HTR-8/SVneo (cell line): Measurements from ENCODE around the gene BCL11A.

Source experiments
- DNase-seq: peaks from one replicate; pipeline ENCODE4 v3.0.0; 2011; ENCODE audit warnings: low spot score, mixed read lengths; ENCODE audit not compliant: insufficient read length
- FAIRE-seq: peaks from 2 replicates; lab custom pipeline; 2011; peaks lifted over from hg19 to GRCh38; lab: Jason Lieb, UNC

BCL11A gene

GRCh38 chr2:60513191-60513590 is 40.3 kb downstream of the BCL11A start:
- no peak for DNase-seq
- no peak for FAIRE-seq

- DNase-seq (no peak), FAIRE-seq (no peak)
These were observed 40.8 kb downstream of the BCL11A start for GRCh38 chr2:60512641-60513040.

GRCh38 chr2:60512062-60512622 is 41.3 kb downstream of the BCL11A start:
- no peak for DNase-seq
- FAIRE-seq = no peak

- no peak for FAIRE-seq
- DNase-seq = no peak
These were observed 42.7 kb downstream of the BCL11A start for GRCh38 chr2:60510713-60511112.

- no peak for FAIRE-seq
- DNase-seq = no peak
These were observed 44.4 kb downstream of the BCL11A start for GRCh38 chr2:60509066-60509465.

GRCh38 chr2:60508339-60508917 is 45.0 kb downstream of the BCL11A start:
- DNase-seq = no peak

GRCh38 chr2:60507211-60507965 is 46.1 kb downstream of the BCL11A start:
- FAIRE-seq = no peak
- no peak for DNase-seq

More at GRCh38 chr2:60508339-60508917, 45.0 kb downstream of the BCL11A start:
- FAIRE-seq = no peak

GRCh38 chr2:60505880-60506260 is 47.6 kb downstream of the BCL11A start:
- no peak for FAIRE-seq

GRCh38 chr2:60505240-60505879 is 48.1 kb downstream of the BCL11A start:
- DNase-seq (no peak), FAIRE-seq (no peak)

More at GRCh38 chr2:60505880-60506260, 47.6 kb downstream of the BCL11A start:
- DNase-seq = no peak

- DNase-seq (no peak), FAIRE-seq (no peak)
These were observed 49.4 kb downstream of the BCL11A start for GRCh38 chr2:60504049-60504448.

GRCh38 chr2:60502144-60502543 is 51.3 kb downstream of the BCL11A start:
- FAIRE-seq (no peak), DNase-seq (no peak)

- FAIRE-seq = no peak
These were observed 52.6 kb downstream of the BCL11A start for GRCh38 chr2:60500861-60501260.

GRCh38 chr2:60499651-60500265 is 53.7 kb downstream of the BCL11A start:
- no peak for DNase-seq
- peak; percentile 9 for FAIRE-seq

More at GRCh38 chr2:60500861-60501260, 52.6 kb downstream of the BCL11A start:
- DNase-seq = no peak

- FAIRE-seq = no peak
- no peak for DNase-seq
These were observed 54.5 kb downstream of the BCL11A start for GRCh38 chr2:60498816-60499429.

- FAIRE-seq (no peak), DNase-seq (no peak)
These were observed 55.2 kb downstream of the BCL11A start for GRCh38 chr2:60498127-60498815.

- DNase-seq = no peak
- no peak for FAIRE-seq
These were observed 56.0 kb downstream of the BCL11A start for GRCh38 chr2:60497500-60497899.

GRCh38 chr2:60496956-60497355 is 56.5 kb downstream of the BCL11A start:
- FAIRE-seq (no peak), DNase-seq (no peak)

- FAIRE-seq = no peak
These were observed 57.0 kb downstream of the BCL11A start for GRCh38 chr2:60496475-60496874.

GRCh38 chr2:60495041-60495625 is 58.3 kb downstream of the BCL11A start:
- FAIRE-seq (no peak), DNase-seq (no peak)

More at GRCh38 chr2:60496475-60496874, 57.0 kb downstream of the BCL11A start:
- DNase-seq = no peak
